Thyroid gland (tissue), 4 donors: Measurements from ENCODE around the gene KLF13.

Source experiments
- POLR2A ChIP-seq, 2 donors: fragments of 450-650 bp; IDR thresholded peaks; one replicate each; pipeline ENCODE4 v1.6.1; 2017; ENCODE audit warnings: antibody characterized with exemption in 2 of 2, mild to moderate bottlenecking in 2 of 2, moderate library complexity in 1 of 2
- TF ChIP-seq, protein P1 (sequence below), 6 experiments: fragments of 200-600 bp in 3 of 6; fragments of 450-650 bp in 3 of 6; sonication (generic) in 3 of 6; IDR thresholded peaks; one replicate each; pipeline ENCODE4 v1.5.1; 2016 to 2019; ENCODE audit warnings: antibody characterized with exemption in 6 of 6, mild to moderate bottlenecking in 2 of 6, inconsistent platforms in 1 of 6, moderate library complexity in 1 of 6

DNA sequence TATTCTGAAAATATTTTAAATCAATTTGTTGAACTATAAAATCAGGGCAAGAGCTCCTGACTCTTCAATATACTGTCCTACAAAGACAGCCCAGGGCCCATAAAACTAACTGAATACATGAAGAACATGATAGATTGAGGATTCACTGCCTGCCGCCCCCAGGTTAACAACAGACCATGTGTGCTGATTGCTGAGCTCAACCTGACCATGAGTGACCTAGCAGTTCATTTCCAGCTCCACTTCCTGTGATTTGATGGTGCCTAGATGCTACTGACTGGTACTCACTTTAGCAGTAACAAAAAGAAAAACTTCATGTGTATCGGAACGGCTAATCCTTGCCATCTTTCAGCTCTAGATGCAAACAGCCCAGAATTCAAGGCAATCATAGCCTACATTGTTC is 9.6 kb upstream of the KLF13 start:
- TF ChIP-seq, protein P1, sequence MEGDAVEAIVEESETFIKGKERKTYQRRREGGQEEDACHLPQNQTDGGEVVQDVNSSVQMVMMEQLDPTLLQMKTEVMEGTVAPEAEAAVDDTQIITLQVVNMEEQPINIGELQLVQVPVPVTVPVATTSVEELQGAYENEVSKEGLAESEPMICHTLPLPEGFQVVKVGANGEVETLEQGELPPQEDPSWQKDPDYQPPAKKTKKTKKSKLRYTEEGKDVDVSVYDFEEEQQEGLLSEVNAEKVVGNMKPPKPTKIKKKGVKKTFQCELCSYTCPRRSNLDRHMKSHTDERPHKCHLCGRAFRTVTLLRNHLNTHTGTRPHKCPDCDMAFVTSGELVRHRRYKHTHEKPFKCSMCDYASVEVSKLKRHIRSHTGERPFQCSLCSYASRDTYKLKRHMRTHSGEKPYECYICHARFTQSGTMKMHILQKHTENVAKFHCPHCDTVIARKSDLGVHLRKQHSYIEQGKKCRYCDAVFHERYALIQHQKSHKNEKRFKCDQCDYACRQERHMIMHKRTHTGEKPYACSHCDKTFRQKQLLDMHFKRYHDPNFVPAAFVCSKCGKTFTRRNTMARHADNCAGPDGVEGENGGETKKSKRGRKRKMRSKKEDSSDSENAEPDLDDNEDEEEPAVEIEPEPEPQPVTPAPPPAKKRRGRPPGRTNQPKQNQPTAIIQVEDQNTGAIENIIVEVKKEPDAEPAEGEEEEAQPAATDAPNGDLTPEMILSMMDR (IDR thresholded peaks at IDR 0.05) = no peak
- no peak for TF ChIP-seq POLR2A (IDR thresholded peaks at IDR 0.05)
